HG03066 (cell line): ENCODE results near the gene BCLAF3.

Experiments used
- ATAC-seq: cut with Tn5 transposase; IDR thresholded peaks from one replicate; pipeline ENCODE4 v1.9.1; 2021; ENCODE audit warnings: low read depth; ENCODE audit not compliant: unreplicated experiment

The BCLAF3 gene

GRCh38 chrX:19990556-19991349, at the start of gene BCLAF3:
Gene BCLAF3, minus strand, starts transcription at chrX:19991061. Its CDS starts 20,797 bp downstream, at chrX:19970264.
- peak; percentile 94 for ATAC-seq

- ATAC-seq = no peak
These were observed 48.1 kb upstream of the BCLAF3 start for GRCh38 chrX:20038966-20039365.

GRCh38 chrX:20037186-20037585, 46.3 kb upstream of the BCLAF3 start:
- no peak for ATAC-seq

- no peak for ATAC-seq
These were observed 41.3 kb upstream of the BCLAF3 start for GRCh38 chrX:20032201-20032600.

GRCh38 chrX:20029728-20030127, 38.9 kb upstream of the BCLAF3 start:
- no peak for ATAC-seq

- ATAC-seq = no peak
These were observed 37.7 kb upstream of the BCLAF3 start for GRCh38 chrX:20028588-20028987.

GRCh38 chrX:20026278-20026677, 35.4 kb upstream of the BCLAF3 start:
- no peak for ATAC-seq

- ATAC-seq = no peak
These were observed 29.0 kb upstream of the BCLAF3 start for GRCh38 chrX:20019672-20020365.

GRCh38 chrX:20016616-20016945, 25.7 kb upstream of the BCLAF3 start:
- ATAC-seq = no peak

- ATAC-seq = no peak
These were observed 25.2 kb upstream of the BCLAF3 start for GRCh38 chrX:20015945-20016615.

- no peak for ATAC-seq
These were observed 24.6 kb upstream of the BCLAF3 start for GRCh38 chrX:20015422-20015821.

GRCh38 chrX:20011608-20012007, 20.7 kb upstream of the BCLAF3 start:
- ATAC-seq = no peak

GRCh38 chrX:20007962-20008622, 17.2 kb upstream of the BCLAF3 start:
- no peak for ATAC-seq

- ATAC-seq = no peak
These were observed 15.0 kb upstream of the BCLAF3 start for GRCh38 chrX:20005883-20006282.

- no peak for ATAC-seq
These were observed 10.7 kb upstream of the BCLAF3 start for GRCh38 chrX:20001588-20001987.

GRCh38 chrX:19991350-19991718, 473 bp upstream of the BCLAF3 start:
- ATAC-seq = no peak

GRCh38 chrX:19990151-19990555, 708 bp downstream of the BCLAF3 start:
- peak; percentile 29 for ATAC-seq

GRCh38 chrX:19987856-19988255, 3.0 kb downstream of the BCLAF3 start:
- no peak for ATAC-seq

GRCh38 chrX:19986531-19986930, 4.3 kb downstream of the BCLAF3 start:
- no peak for ATAC-seq

GRCh38 chrX:19981947-19982346, 8.9 kb downstream of the BCLAF3 start:
- ATAC-seq = no peak

GRCh38 chrX:19975845-19976244, 15.0 kb downstream of the BCLAF3 start:
- no peak for ATAC-seq
